ENCODE results near the gene GPC5.
"Not testable (repeated sequence)": the region's sequence is repeated elsewhere in the genome, so short reads cannot be mapped to it uniquely, and the experiment has no call there.

The GPC5 gene

GRCh38 chr13:92461402-92461801 is 1063.0 kb downstream of the GPC5 start:
- no peak for DNase-seq (ENCODE audit: extremely low read depth, low read depth)
- no peak for TF ChIP-seq CTCF (IDR thresholded peaks at IDR 0.05; ENCODE audit: low read depth, low read length)

GRCh38 chr13:92461831-92462230 is 1063.4 kb downstream of the GPC5 start:
- TF ChIP-seq CTCF (IDR thresholded peaks at IDR 0.05; ENCODE audit: low read depth, low read length): no peak
- no peak for DNase-seq (ENCODE audit: extremely low read depth, low read depth)

- TF ChIP-seq CTCF (IDR thresholded peaks at IDR 0.05; ENCODE audit: low read depth, low read length): no peak
- no peak for DNase-seq (ENCODE audit: extremely low read depth, low read depth)
Observed at GRCh38 chr13:92463134-92463533, 1064.7 kb downstream of the GPC5 start.

- TF ChIP-seq CTCF (IDR thresholded peaks at IDR 0.05; ENCODE audit: low read depth, low read length): no peak
- no peak for DNase-seq (ENCODE audit: extremely low read depth, low read depth)
Observed at GRCh38 chr13:92473765-92474475, 1075.5 kb downstream of the GPC5 start.

- DNase-seq (ENCODE audit: extremely low read depth, low read depth): no peak
- no peak for TF ChIP-seq CTCF (IDR thresholded peaks at IDR 0.05; ENCODE audit: low read depth, low read length)
Observed at GRCh38 chr13:92480387-92480786, 1082.0 kb downstream of the GPC5 start.

GRCh38 chr13:92482790-92483189 is 1084.4 kb downstream of the GPC5 start:
- DNase-seq (ENCODE audit: extremely low read depth, low read depth): not testable (repeated sequence)

GRCh38 chr13:92483894-92484293 is 1085.5 kb downstream of the GPC5 start:
- DNase-seq (ENCODE audit: extremely low read depth, low read depth): no peak
- no peak for TF ChIP-seq CTCF (IDR thresholded peaks at IDR 0.05; ENCODE audit: low read depth, low read length)

- no peak for TF ChIP-seq CTCF (IDR thresholded peaks at IDR 0.05; ENCODE audit: low read depth, low read length)
Observed at GRCh38 chr13:92487238-92487637, 1088.8 kb downstream of the GPC5 start.

More at GRCh38 chr13:92487238-92487637, 1088.8 kb downstream of the GPC5 start:
- DNase-seq (ENCODE audit: extremely low read depth, low read depth): no peak

Data from AG09319 (cell line).